ENCODE measurements around the gene CPEB3.

The CPEB3 gene

DNA sequence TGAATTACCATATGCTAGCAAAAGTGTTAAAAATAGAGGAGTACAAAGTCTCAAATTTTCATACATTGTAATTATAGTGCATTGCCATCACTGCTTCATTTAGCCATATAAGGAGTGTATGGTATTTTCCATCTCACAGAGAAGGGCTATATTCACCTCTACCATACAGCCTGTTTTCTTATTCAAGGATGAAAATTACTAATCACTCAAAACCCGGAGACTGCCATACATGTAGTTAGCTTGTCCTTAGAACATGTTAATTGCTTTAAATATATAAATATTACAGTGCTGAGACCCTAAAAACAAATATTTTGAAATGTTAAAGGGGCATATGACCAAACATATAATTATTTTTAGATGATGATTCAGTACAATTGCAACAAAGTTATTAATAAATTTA is 49.4 kb downstream of the CPEB3 start:
- H3K9me3 ChIP-seq (ENCODE audit: low read length): no peaks in the 10 kb centered on the region
- H3K9me2 ChIP-seq (ENCODE audit: low read depth, low read length): no peaks in the 10 kb centered on the region
- peak overlapping the region; percentile 95 for H3K27ac ChIP-seq (ENCODE audit: low read depth, low read length, poor library complexity, severe bottlenecking)
- H3K4me1 ChIP-seq (ENCODE audit: insufficient read depth, low read length, severe bottlenecking): peaks cover 49% of the 10 kb centered on the region
- peak overlapping the region; percentile 70 for H3K9ac ChIP-seq (ENCODE audit: low read length)
- H3F3A ChIP-seq (ENCODE audit: insufficient read depth, low read length): no peaks in the 10 kb centered on the region
- H3K4me3 ChIP-seq (ENCODE audit: low read depth, low read length, poor library complexity, severe bottlenecking): peak overlapping the region; percentile 74
- no peak overlapping the region for H2AFZ ChIP-seq (ENCODE audit: low read length)
- H3K36me3 ChIP-seq (ENCODE audit: insufficient read depth, low read length): no peaks in the 10 kb centered on the region
- H3K27me3 ChIP-seq (ENCODE audit: insufficient read depth, low read length): no peaks in the 10 kb centered on the region
- TF ChIP-seq EZH2 (IDR thresholded peaks at IDR 0.05; ENCODE audit: borderline replicate concordance, low read length): no peak
- TF ChIP-seq, protein P1, sequence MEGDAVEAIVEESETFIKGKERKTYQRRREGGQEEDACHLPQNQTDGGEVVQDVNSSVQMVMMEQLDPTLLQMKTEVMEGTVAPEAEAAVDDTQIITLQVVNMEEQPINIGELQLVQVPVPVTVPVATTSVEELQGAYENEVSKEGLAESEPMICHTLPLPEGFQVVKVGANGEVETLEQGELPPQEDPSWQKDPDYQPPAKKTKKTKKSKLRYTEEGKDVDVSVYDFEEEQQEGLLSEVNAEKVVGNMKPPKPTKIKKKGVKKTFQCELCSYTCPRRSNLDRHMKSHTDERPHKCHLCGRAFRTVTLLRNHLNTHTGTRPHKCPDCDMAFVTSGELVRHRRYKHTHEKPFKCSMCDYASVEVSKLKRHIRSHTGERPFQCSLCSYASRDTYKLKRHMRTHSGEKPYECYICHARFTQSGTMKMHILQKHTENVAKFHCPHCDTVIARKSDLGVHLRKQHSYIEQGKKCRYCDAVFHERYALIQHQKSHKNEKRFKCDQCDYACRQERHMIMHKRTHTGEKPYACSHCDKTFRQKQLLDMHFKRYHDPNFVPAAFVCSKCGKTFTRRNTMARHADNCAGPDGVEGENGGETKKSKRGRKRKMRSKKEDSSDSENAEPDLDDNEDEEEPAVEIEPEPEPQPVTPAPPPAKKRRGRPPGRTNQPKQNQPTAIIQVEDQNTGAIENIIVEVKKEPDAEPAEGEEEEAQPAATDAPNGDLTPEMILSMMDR (IDR thresholded peaks at IDR 0.05; ENCODE audit: low read length): no peak
- peak overlapping the region; percentile 77 for H3K4me2 ChIP-seq (ENCODE audit: low read length)
- H3K79me2 ChIP-seq (ENCODE audit: insufficient read depth, low read length): peaks cover 26% of the 10 kb centered on the region
- H4K20me1 ChIP-seq (ENCODE audit: insufficient read depth, low read length): no peaks in the 10 kb centered on the region

DNA sequence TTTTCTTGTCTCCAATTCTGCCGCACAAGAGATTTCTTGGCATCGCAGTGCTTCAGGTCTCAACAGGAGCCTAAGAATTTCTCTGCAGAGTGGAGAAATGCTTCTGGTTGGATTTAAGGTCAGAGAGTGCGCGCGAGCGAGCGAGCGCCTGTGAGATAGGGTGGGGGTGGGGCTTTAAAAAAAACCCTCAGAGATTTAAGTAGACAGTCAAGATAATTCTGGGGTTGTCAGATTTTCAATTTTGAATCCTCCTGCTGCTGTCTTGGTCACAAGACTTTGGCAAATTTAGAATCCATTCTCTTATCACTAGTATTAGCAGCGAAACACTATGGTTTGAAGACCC is 49.7 kb downstream of the CPEB3 start:
- H3K9ac ChIP-seq (ENCODE audit: low read length): peak overlapping the region; percentile 70
- peaks cover 51% of the 10 kb centered on the region for H3K4me1 ChIP-seq (ENCODE audit: insufficient read depth, low read length, severe bottlenecking)
- H3K4me2 ChIP-seq (ENCODE audit: low read length): peak overlapping the region; percentile 77
- H3K36me3 ChIP-seq (ENCODE audit: insufficient read depth, low read length): no peaks in the 10 kb centered on the region
- H3K4me3 ChIP-seq (ENCODE audit: low read depth, low read length, poor library complexity, severe bottlenecking): peak overlapping the region; percentile 74
- H3K27ac ChIP-seq (ENCODE audit: low read depth, low read length, poor library complexity, severe bottlenecking): peak overlapping the region; percentile 95
- peaks cover 26% of the 10 kb centered on the region for H3K79me2 ChIP-seq (ENCODE audit: insufficient read depth, low read length)
- no peaks in the 10 kb centered on the region for H3F3A ChIP-seq (ENCODE audit: insufficient read depth, low read length)
- no peaks in the 10 kb centered on the region for H3K27me3 ChIP-seq (ENCODE audit: insufficient read depth, low read length)
- no peaks in the 10 kb centered on the region for H3K9me2 ChIP-seq (ENCODE audit: low read depth, low read length)
- H2AFZ ChIP-seq (ENCODE audit: low read length): no peak overlapping the region
- no peak for TF ChIP-seq EZH2 (IDR thresholded peaks at IDR 0.05; ENCODE audit: borderline replicate concordance, low read length)
- H4K20me1 ChIP-seq (ENCODE audit: insufficient read depth, low read length): no peaks in the 10 kb centered on the region
- no peaks in the 10 kb centered on the region for H3K9me3 ChIP-seq (ENCODE audit: low read length)

DNA sequence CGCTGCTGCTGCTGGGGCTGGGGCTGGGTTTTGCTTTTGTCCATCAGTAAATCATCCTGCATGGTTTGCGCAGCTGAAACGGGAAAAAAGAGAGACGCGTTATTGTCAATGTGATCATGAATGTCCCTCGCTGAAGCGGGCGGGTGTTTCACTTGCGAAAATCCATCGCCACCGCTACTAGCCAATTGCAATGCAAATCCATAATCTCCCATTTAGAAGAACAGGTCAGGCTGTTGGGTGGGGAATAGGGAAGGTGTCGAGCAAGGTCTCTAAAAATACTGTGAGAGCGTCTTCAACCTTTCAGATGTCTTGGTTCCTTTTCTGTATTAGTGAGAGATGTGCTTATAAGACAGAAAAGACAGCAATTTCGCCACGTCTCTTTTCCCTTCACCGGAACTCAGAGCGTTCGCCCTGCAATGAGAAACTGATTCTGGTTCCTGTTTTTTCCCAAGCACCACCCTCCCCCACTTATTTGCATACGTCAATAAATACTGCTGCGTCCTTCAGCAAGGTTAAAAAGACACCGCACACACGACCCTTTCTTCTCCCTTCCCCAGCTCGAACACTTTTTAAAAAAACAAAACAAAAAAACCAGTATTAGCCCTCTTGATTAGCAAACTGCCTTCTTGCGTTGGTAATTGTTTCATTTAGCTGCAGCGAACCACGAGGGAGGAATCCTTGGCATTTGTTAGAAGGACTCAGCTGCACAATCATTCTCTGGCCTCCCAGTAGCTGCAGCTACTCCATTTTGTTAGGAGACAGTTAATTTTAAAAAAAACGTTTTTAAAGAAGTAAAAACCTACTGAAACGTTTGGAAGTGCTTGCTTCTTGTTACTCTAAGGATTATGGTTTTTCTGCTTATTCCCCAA is 50.4 kb downstream of the CPEB3 start:
- H2AFZ ChIP-seq (ENCODE audit: low read length): no peak overlapping the region
- no peaks in the 10 kb centered on the region for H3K36me3 ChIP-seq (ENCODE audit: insufficient read depth, low read length)
- no peak for TF ChIP-seq EZH2 (IDR thresholded peaks at IDR 0.05; ENCODE audit: borderline replicate concordance, low read length)
- TF ChIP-seq, protein P1 (IDR thresholded peaks at IDR 0.05; ENCODE audit: low read length): no peak
- H3K9me3 ChIP-seq (ENCODE audit: low read length): no peaks in the 10 kb centered on the region
- H3K4me3 ChIP-seq (ENCODE audit: low read depth, low read length, poor library complexity, severe bottlenecking): peak overlapping the region; percentile 74
- H3K4me2 ChIP-seq (ENCODE audit: low read length): peak overlapping the region; percentile 77
- peaks cover 29% of the 10 kb centered on the region for H3K79me2 ChIP-seq (ENCODE audit: insufficient read depth, low read length)
- H3F3A ChIP-seq (ENCODE audit: insufficient read depth, low read length): no peaks in the 10 kb centered on the region
- H3K4me1 ChIP-seq (ENCODE audit: insufficient read depth, low read length, severe bottlenecking): peaks cover 56% of the 10 kb centered on the region
- no peaks in the 10 kb centered on the region for H3K27me3 ChIP-seq (ENCODE audit: insufficient read depth, low read length)
- no peaks in the 10 kb centered on the region for H4K20me1 ChIP-seq (ENCODE audit: insufficient read depth, low read length)
- H3K27ac ChIP-seq (ENCODE audit: low read depth, low read length, poor library complexity, severe bottlenecking): peak overlapping the region; percentile 95
- H3K9ac ChIP-seq (ENCODE audit: low read length): peak overlapping the region; percentile 70
- H3K9me2 ChIP-seq (ENCODE audit: low read depth, low read length): no peaks in the 10 kb centered on the region
